Mesendoderm (in vitro differentiated cells): ENCODE results near the gene SPSB1.

ENCODE experiments used
- DNase-seq: peaks from one replicate; pipeline ENCODE4 v3.0.0; 2013
- H2AK5ac ChIP-seq: 2 replicates; pipeline ENCODE4 v1.6.1; 2013; ENCODE audit warnings: low read length, inconsistent platforms
- H2BK120ac ChIP-seq: 2 replicates; pipeline ENCODE4 v1.6.1; 2013; ENCODE audit warnings: low read depth, mild to moderate bottlenecking, low read length, moderate library complexity, mixed read lengths
- H2BK15ac ChIP-seq: replicated peaks from 2 replicates; pipeline ENCODE4 v1.6.1; 2013; ENCODE audit warnings: low read depth, mild to moderate bottlenecking, moderate library complexity
- H2BK5ac ChIP-seq: 2 replicates; pipeline ENCODE4 v1.6.1; 2013; ENCODE audit warnings: low read length, inconsistent platforms
- H3K18ac ChIP-seq: 2 replicates; pipeline ENCODE4 v1.6.1; 2013; ENCODE audit warnings: mild to moderate bottlenecking, low read length, mixed read lengths
- H3K23ac ChIP-seq: one replicate; pipeline ENCODE4 v1.6.1; 2013; ENCODE audit warnings: low read length
- H3K27ac ChIP-seq: 2 replicates; pipeline ENCODE4 v1.5.1; 2013; ENCODE audit warnings: low read depth, mild to moderate bottlenecking, inconsistent platforms, low read length, moderate library complexity
- H3K27me3 ChIP-seq: 2 replicates; pipeline ENCODE4 v1.6.1; 2013; ENCODE audit warnings: low read length, control low read depth, mild to moderate bottlenecking, inconsistent platforms; ENCODE audit not compliant: insufficient read depth, poor library complexity
- H3K36me3 ChIP-seq: 2 replicates; pipeline ENCODE4 v1.6.1; 2013; ENCODE audit warnings: low read length, inconsistent platforms; ENCODE audit not compliant: control insufficient read depth, insufficient read depth
- H3K4ac ChIP-seq: one replicate; pipeline ENCODE4 v1.6.1; 2013; ENCODE audit warnings: low read depth, mild to moderate bottlenecking, low read length, moderate library complexity
- H3K4me1 ChIP-seq: 2 replicates; pipeline ENCODE4 v1.6.1; 2013; ENCODE audit warnings: low read depth, low read length, inconsistent platforms; ENCODE audit not compliant: control insufficient read depth
- H3K4me2 ChIP-seq: 2 replicates; pipeline ENCODE4 v1.6.1; 2013; ENCODE audit warnings: low read length
- H3K4me3 ChIP-seq: 2 replicates; pipeline ENCODE4 v1.5.1; 2013; ENCODE audit warnings: mild to moderate bottlenecking, low read length
- H3K56ac ChIP-seq: one replicate; pipeline ENCODE4 v1.6.1; 2013; ENCODE audit warnings: low read length
- H3K79me1 ChIP-seq: 2 replicates; pipeline ENCODE4 v1.6.1; 2013; ENCODE audit warnings: low read length, inconsistent platforms
- H3K79me2 ChIP-seq: 2 replicates; pipeline ENCODE4 v1.6.1; 2013; ENCODE audit warnings: mild to moderate bottlenecking, low read length; ENCODE audit not compliant: control insufficient read depth, insufficient read depth
- H3K9ac ChIP-seq: 2 replicates; pipeline ENCODE4 v1.6.1; 2013; ENCODE audit warnings: low read length, inconsistent platforms
- H4K5ac ChIP-seq: one replicate; pipeline ENCODE4 v1.6.1; 2013; ENCODE audit warnings: low read length
- H4K8ac ChIP-seq: one replicate; pipeline ENCODE4 v1.6.1; 2013; ENCODE audit warnings: low read depth, mild to moderate bottlenecking, control low read depth, low read length, moderate library complexity
- WGBS: extraction: QIAGEN DNeasy Blood & Tissue Kit; methylation state at CpG from one replicate; pipeline ENCODE4 v1.1.7; 2013; ENCODE audit warnings: low lambda C conversion rate, missing lambda C conversion rate; ENCODE audit not compliant: insufficient coverage; ENCODE audit errors: extremely low coverage; 5-methylcytosine and 5-hydroxymethylcytosine counted together

SPSB1 gene

DNA sequence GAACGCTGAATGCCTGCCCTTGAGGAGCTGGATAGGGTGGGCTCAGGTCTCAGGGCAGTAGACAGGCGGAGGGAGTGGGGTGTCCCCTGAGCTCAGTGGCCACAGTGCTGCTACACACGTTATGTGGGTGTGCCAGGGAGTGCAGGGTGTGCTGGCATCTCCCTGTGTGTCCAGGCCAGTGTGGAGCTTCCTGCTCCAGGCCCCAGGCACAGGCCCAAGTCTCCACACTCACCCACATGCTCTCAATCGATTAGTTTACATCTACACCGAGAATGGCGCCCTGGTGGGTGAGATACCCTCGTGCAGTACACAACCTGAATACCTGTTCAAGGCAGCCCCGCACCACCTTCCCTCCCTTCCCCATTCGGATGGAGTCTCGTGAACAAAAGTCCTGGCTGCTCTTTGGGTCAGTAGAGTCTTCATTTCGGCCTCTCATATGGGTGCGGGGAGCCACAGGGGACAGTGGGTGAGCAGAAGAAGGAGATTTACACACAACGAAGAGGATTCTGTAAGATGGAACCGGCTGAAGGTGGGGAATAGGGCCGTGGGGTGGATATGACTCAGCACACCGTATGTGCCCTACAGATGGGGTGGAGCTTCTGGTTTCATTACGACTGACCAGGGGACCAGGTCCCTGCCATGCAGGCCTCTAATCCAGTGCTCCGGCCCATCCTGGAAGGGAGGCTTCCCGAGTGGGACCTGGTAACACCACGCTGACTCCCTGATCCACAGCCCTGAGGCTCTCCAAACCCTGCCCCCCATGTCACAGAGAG is 93.3 kb downstream of the SPSB1 start:
- H3K4me1 ChIP-seq: no peaks in the 10 kb centered on the region
- H2BK15ac ChIP-seq: no peak overlapping the region
- H3K23ac ChIP-seq: peak overlapping the region; percentile 45
- no peak overlapping the region for H4K8ac ChIP-seq
- no peak overlapping the region for H3K4me2 ChIP-seq
- H2BK120ac ChIP-seq: no peak overlapping the region
- H3K79me1 ChIP-seq: no peaks in the 10 kb centered on the region
- H3K9ac ChIP-seq: no peak overlapping the region
- peak overlapping the region; percentile 17 for H3K56ac ChIP-seq
- no peak overlapping the region for H3K4me3 ChIP-seq
- H3K18ac ChIP-seq: no peak overlapping the region
- H3K36me3 ChIP-seq: no peaks in the 10 kb centered on the region
- no peak overlapping the region for H4K5ac ChIP-seq
- DNase-seq: no peak
- no CpG with 5 or more reads among the region's 20 CpGs for WGBS
- H3K27ac ChIP-seq: no peak overlapping the region
- no peaks in the 10 kb centered on the region for H3K79me2 ChIP-seq
- H2BK5ac ChIP-seq: no peak overlapping the region
- H2AK5ac ChIP-seq: no peak overlapping the region
- no peaks in the 10 kb centered on the region for H3K27me3 ChIP-seq
- H3K4ac ChIP-seq: no peak overlapping the region

DNA sequence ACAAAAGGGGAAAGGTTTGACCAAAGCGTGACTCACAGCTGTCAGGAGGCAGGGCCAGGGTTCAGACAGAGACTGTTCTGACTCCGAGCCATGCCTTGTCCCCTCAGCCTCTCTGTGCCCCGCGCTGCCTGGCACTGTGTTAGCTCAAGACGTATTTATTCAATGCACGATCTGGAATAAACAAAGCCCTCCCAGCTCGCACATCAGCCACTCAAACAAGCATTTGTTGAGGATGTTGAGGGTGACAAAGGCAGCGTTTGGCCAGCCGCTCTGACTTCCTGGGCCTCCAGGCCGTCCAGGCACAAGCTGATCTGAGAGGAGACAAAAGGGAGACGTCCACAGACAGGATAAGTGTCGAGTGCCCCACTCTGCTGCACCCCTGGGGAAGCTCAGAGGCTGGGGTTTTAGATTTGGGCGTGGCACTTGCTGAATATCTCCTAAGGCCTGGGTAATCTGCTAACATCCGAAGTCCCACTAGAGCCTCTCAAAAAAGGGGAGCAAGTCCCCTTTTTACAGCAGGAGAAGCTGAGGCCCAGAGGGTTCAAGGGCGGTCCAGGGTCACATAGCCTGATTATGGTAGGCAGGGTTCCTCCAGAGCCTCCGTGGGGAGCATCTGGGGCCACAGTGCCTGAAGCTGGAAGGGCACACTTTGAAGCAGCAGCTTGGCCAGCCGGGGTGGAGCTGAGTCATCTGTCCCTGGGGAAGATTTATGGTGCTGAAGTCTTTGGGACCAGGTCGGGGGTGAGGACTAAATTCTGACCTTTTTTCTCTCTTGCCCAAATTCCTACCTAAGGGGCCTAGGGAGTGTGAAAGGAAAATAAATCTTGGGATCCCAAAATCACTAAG is 95.9 kb downstream of the SPSB1 start:
- peak; percentile 55 for DNase-seq
- Histone ChIP-seq H2BK120ac (no peak overlapping the region), H3K4ac (no peak overlapping the region), H3K27me3 (no peaks in the 10 kb centered on the region), H3K4me1 (no peaks in the 10 kb centered on the region), H3K36me3 (no peaks in the 10 kb centered on the region), H2BK5ac (no peak overlapping the region), H3K79me2 (no peaks in the 10 kb centered on the region), H3K4me3 (no peak overlapping the region), H3K9ac (no peak overlapping the region), H3K4me2 (no peak overlapping the region), H4K5ac (no peak overlapping the region), H3K23ac (no peak overlapping the region), H3K79me1 (no peaks in the 10 kb centered on the region), H2BK15ac (no peak overlapping the region), H3K18ac (peak overlapping the region; percentile 2), H2AK5ac (no peak overlapping the region), H3K56ac (peak overlapping the region; percentile 34), H4K8ac (no peak overlapping the region), H3K27ac (no peak overlapping the region)
- WGBS: no CpG with 5 or more reads among the region's 18 CpGs

DNA sequence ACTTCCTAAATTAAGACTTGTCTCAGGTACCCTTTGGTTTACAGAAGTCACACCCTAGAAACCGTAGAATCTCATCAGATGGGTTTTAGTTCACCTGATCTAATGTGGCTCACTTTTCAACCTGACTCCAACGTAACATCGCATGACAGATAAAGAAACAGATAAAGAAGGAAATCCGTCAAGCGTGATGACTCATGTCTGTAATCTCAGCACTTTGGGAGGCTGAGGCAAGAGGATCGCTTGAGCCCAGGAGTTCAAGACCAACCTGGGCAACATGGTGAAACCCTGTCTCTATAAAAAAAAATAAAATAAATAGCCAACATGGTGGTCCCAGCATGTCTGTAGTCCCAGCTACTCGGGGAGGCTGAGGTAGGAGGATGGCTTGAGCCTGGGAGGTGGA is 97.3 kb downstream of the SPSB1 start:
- H3K23ac ChIP-seq: no peak overlapping the region
- no peak for DNase-seq
- H3K79me1 ChIP-seq: no peaks in the 10 kb centered on the region
- H2AK5ac ChIP-seq: no peak overlapping the region
- H4K8ac ChIP-seq: no peak overlapping the region
- H2BK5ac ChIP-seq: no peak overlapping the region
- no peaks in the 10 kb centered on the region for H3K36me3 ChIP-seq
- H3K4me2 ChIP-seq: no peak overlapping the region
- H2BK120ac ChIP-seq: no peak overlapping the region
- no peaks in the 10 kb centered on the region for H3K79me2 ChIP-seq
- no CpG with 5 or more reads among the region's 7 CpGs for WGBS
- H2BK15ac ChIP-seq: no peak overlapping the region
- H3K4me1 ChIP-seq: no peaks in the 10 kb centered on the region
- H3K56ac ChIP-seq: no peak overlapping the region
- no peak overlapping the region for H3K18ac ChIP-seq
- no peak overlapping the region for H3K27ac ChIP-seq
- H3K27me3 ChIP-seq: no peaks in the 10 kb centered on the region
- no peak overlapping the region for H3K4me3 ChIP-seq
- no peak overlapping the region for H4K5ac ChIP-seq
- H3K4ac ChIP-seq: no peak overlapping the region
- no peak overlapping the region for H3K9ac ChIP-seq

DNA sequence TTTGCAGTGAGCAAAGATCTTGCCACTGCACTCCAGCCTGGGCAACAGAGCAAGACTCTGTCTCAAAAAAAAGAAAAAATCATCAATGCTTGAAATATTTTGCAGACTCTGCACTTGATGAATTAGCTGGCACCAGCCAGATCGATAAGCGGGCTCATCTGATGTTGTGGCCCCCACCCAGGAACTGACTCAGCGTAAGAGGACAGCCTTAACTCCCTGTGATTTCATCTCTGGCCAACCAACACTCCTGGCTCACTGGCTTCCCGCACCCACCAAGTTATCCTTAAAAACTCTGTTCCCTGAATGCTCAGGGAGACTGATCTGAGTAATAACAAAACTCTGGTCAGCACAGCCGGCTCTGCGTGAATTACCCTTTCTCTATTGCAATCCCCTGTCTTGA is 98.9 kb downstream of the SPSB1 start:
- Histone ChIP-seq H4K5ac (no peak overlapping the region), H2BK15ac (no peak overlapping the region), H3K4me3 (no peak overlapping the region), H3K18ac (no peak overlapping the region), H3K79me2 (no peaks in the 10 kb centered on the region), H3K56ac (no peak overlapping the region), H3K27me3 (no peaks in the 10 kb centered on the region), H3K36me3 (no peaks in the 10 kb centered on the region), H3K23ac (no peak overlapping the region), H3K9ac (no peak overlapping the region), H3K79me1 (no peaks in the 10 kb centered on the region), H3K4me2 (no peak overlapping the region), H2AK5ac (no peak overlapping the region), H4K8ac (no peak overlapping the region), H2BK120ac (no peak overlapping the region), H3K4ac (no peak overlapping the region), H3K27ac (no peak overlapping the region), H3K4me1 (no peaks in the 10 kb centered on the region), H2BK5ac (no peak overlapping the region)
- no peak for DNase-seq
- WGBS: no CpG with 5 or more reads among the region's 6 CpGs

DNA sequence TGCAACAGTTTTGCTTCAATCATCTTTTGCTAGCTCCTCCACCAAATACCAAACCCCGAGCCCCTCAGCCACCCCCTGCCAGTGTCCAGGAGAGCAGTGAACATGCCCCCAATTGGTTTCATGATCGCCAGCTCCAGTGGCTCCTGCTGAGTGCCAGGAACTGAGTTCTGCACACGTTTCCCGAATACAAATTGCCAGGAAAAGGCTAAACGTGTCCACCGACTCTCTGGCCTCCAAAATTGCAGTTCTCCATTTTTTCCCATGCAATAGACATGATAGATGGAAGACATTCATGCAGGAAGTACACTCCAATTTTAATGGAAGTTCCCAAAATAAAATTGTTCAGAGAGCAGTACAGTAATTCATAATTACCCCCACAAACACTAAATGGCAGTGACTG is 101.3 kb downstream of the SPSB1 start:
- no peak overlapping the region for H3K4me2 ChIP-seq
- no peak overlapping the region for H3K4ac ChIP-seq
- no peak overlapping the region for H3K18ac ChIP-seq
- no peak overlapping the region for H3K9ac ChIP-seq
- H3K79me2 ChIP-seq: no peaks in the 10 kb centered on the region
- H3K27me3 ChIP-seq: no peaks in the 10 kb centered on the region
- no peak for DNase-seq
- no peak overlapping the region for H3K4me3 ChIP-seq
- no peaks in the 10 kb centered on the region for H3K79me1 ChIP-seq
- no peak overlapping the region for H2BK120ac ChIP-seq
- H2BK5ac ChIP-seq: no peak overlapping the region
- H3K23ac ChIP-seq: no peak overlapping the region
- H3K4me1 ChIP-seq: no peaks in the 10 kb centered on the region
- H3K56ac ChIP-seq: no peak overlapping the region
- H2AK5ac ChIP-seq: no peak overlapping the region
- no peak overlapping the region for H2BK15ac ChIP-seq
- no peaks in the 10 kb centered on the region for H3K36me3 ChIP-seq
- no peak overlapping the region for H4K8ac ChIP-seq
- H3K27ac ChIP-seq: no peak overlapping the region
- no peak overlapping the region for H4K5ac ChIP-seq
- no CpG with 5 or more reads among the region's 6 CpGs for WGBS
